Liver (tissue), 9 donors: ENCODE data around the gene POLR2L. TPM values are rescaled to one million over a fixed set of nuclear protein-coding genes. Genes with fewer than 3 reads are reported as not detected.

Experiments
- DNase-seq: peaks from one replicate; pipeline ENCODE4 v3.0.0-alpha.2; 2017; ENCODE audit warnings: low spot score
- H3K27ac ChIP-seq, 2 donors: one replicate each; pipeline ENCODE4 v1.7.0; 2013; ENCODE audit warnings: inconsistent platforms in 2 of 2, low read length in 2 of 2, control low read depth in 1 of 2, low read depth in 1 of 2, mild to moderate bottlenecking in 1 of 2
- H3K27me3 ChIP-seq, 4 donors: one replicate each; pipeline versions ENCODE4 v1.6.1 to v1.7.0; 2013; ENCODE audit warnings: low read length in 3 of 4, inconsistent platforms in 1 of 4, mild to moderate bottlenecking in 1 of 4, moderate library complexity in 1 of 4; ENCODE audit not compliant: control insufficient read depth in 4 of 4, insufficient read depth in 4 of 4
- H3K36me3 ChIP-seq, 4 donors: one replicate each; pipeline versions ENCODE4 v1.6.1 to v1.7.0; 2013; ENCODE audit warnings: low read length in 3 of 4, mild to moderate bottlenecking in 3 of 4, low read depth in 1 of 4, moderate library complexity in 1 of 4; ENCODE audit not compliant: control insufficient read depth in 4 of 4, insufficient read depth in 3 of 4
- H3K4me1 ChIP-seq, 4 donors: one replicate each; pipeline versions ENCODE4 v1.6.1 to v1.7.0; 2013; ENCODE audit warnings: low read length in 3 of 4, mild to moderate bottlenecking in 3 of 4, moderate library complexity in 1 of 4; ENCODE audit not compliant: control insufficient read depth in 4 of 4, insufficient read depth in 4 of 4
- H3K4me3 ChIP-seq, 3 donors: one replicate each; pipeline versions ENCODE4 v1.6.1 to v1.7.0; 2013; ENCODE audit warnings: low read length in 3 of 3, control low read depth in 1 of 3, low read depth in 1 of 3, mild to moderate bottlenecking in 1 of 3
- H3K9ac ChIP-seq, 2 donors: one replicate each; pipeline ENCODE4 v1.7.0; 2013; ENCODE audit warnings: low read length in 2 of 2, mild to moderate bottlenecking in 2 of 2, moderate library complexity in 2 of 2, control low read depth in 1 of 2, low read depth in 1 of 2
- H3K9me3 ChIP-seq, 4 donors: one replicate each; pipeline versions ENCODE4 v1.6.1 to v1.7.0; 2013; ENCODE audit warnings: low read length in 3 of 4; ENCODE audit not compliant: control insufficient read depth in 4 of 4
- EGR1 ChIP-seq, 2 donors: IDR thresholded peaks; 2 replicates each; pipeline ENCODE4 v1.6.1; 2016 to 2018; ENCODE audit warnings: antibody characterized with exemption in 2 of 2, low read depth in 2 of 2
- FOXA1 ChIP-seq: IDR thresholded peaks from 2 replicates; pipeline ENCODE4 v1.6.1; 2016; ENCODE audit warnings: antibody characterized with exemption
- FOXA2 ChIP-seq: IDR thresholded peaks from 2 replicates; pipeline ENCODE4 v1.6.1; 2016; ENCODE audit warnings: antibody characterized with exemption
- GABPA ChIP-seq, 2 donors: IDR thresholded peaks in 1 of 2; conservative IDR thresholded peaks in 1 of 2; 2 replicates each; pipeline ENCODE4 v1.6.1; 2016; ENCODE audit warnings: antibody characterized with exemption in 2 of 2, mild to moderate bottlenecking in 1 of 2, moderate library complexity in 1 of 2
- HNF4A ChIP-seq, 2 donors: conservative IDR thresholded peaks; 2 replicates each; pipeline ENCODE4 v1.6.1; 2016; ENCODE audit warnings: antibody characterized with exemption in 2 of 2, mild to moderate bottlenecking in 2 of 2
- HNF4G ChIP-seq: IDR thresholded peaks from 2 replicates; pipeline ENCODE4 v1.6.1; 2016; ENCODE audit warnings: antibody characterized with exemption
- JUND ChIP-seq, 2 donors: IDR thresholded peaks; 2 replicates each; pipeline ENCODE4 v1.6.1; 2016; ENCODE audit warnings: antibody characterized with exemption in 2 of 2
- NR2F2 ChIP-seq: IDR thresholded peaks from 2 replicates; pipeline ENCODE4 v1.6.1; 2016; ENCODE audit warnings: antibody characterized with exemption
- RAD21 ChIP-seq, 2 donors: IDR thresholded peaks; 2 replicates each; pipeline ENCODE4 v1.6.1; 2016; ENCODE audit warnings: antibody characterized with exemption in 2 of 2, mild to moderate bottlenecking in 2 of 2
- RXRA ChIP-seq, 2 donors: IDR thresholded peaks; 2 replicates each; pipeline ENCODE4 v1.6.1; 2017 to 2018; ENCODE audit warnings: antibody characterized with exemption in 2 of 2, mild to moderate bottlenecking in 1 of 2
- SP1 ChIP-seq: IDR thresholded peaks from 2 replicates; pipeline ENCODE4 v1.6.1; 2018; ENCODE audit warnings: antibody characterized with exemption, mild to moderate bottlenecking
- TAF1 ChIP-seq: conservative IDR thresholded peaks from 2 replicates; pipeline ENCODE4 v1.6.1; 2016; ENCODE audit warnings: antibody characterized with exemption, mild to moderate bottlenecking
- YY1 ChIP-seq: IDR thresholded peaks from 2 replicates; pipeline ENCODE4 v1.6.1; 2016; ENCODE audit warnings: antibody characterized with exemption, mild to moderate bottlenecking
- WGBS: extraction: QIAGEN DNeasy Blood & Tissue Kit; methylation state at CpG from one replicate; pipeline ENCODE4 v1.1.7; 2013; 5-methylcytosine and 5-hydroxymethylcytosine counted together
- polyA plus RNA-seq, 2 donors: library from polyadenylated mRNA; stranded (reverse) in 1 of 2; unstranded in 1 of 2; fragments of 200-250 nt in 1 of 2; fragments of >200 nt in 1 of 2; fragmentation: Nextera tagmentation in 1 of 2; extraction: Ambion mirVana in 1 of 2; gene quantifications; one replicate each; pipeline versions ENCODE4 v1.2.1 to v1.2.3, GENCODE V29; 2013 to 2015
- total RNA-seq, 2 donors: library from RNA; depleted of rRNA; stranded (reverse); fragments of >200 nt; gene quantifications; one replicate each; pipeline ENCODE4 v1.2.3, GENCODE V29; 2014
- TF ChIP-seq, protein P1 (sequence below): IDR thresholded peaks from 2 replicates; pipeline ENCODE4 v1.6.1; 2016; ENCODE audit warnings: antibody characterized with exemption, mild to moderate bottlenecking
- TF ChIP-seq, protein P2 (sequence below): IDR thresholded peaks from 2 replicates; pipeline ENCODE4 v1.6.1; 2016; ENCODE audit warnings: antibody characterized with exemption
- TF ChIP-seq, protein P3 (sequence below): IDR thresholded peaks from 2 replicates; pipeline ENCODE4 v1.6.1; 2016; ENCODE audit warnings: antibody characterized with exemption
- TF ChIP-seq, protein P4 (sequence below): IDR thresholded peaks from 2 replicates; pipeline ENCODE4 v1.6.1; 2016; ENCODE audit warnings: antibody characterized with exemption
- TF ChIP-seq, protein P5 (sequence below): fragments of 150-350 bp; IDR thresholded peaks from 2 replicates; pipeline ENCODE4 v1.5.1; 2017; ENCODE audit warnings: improper control_type of control experiment, low read depth, low read length; ENCODE audit not compliant: missing input control
- donor health status: healthy.
- donor health status: healthy.
- donor health status: healthy.
- donor health status: healthy.
- donor health status: healthy.

Gene POLR2L
- total and polyA plus RNA-seq, 4 donors: 28.1 to 230 (median 106) TPM

DNA sequence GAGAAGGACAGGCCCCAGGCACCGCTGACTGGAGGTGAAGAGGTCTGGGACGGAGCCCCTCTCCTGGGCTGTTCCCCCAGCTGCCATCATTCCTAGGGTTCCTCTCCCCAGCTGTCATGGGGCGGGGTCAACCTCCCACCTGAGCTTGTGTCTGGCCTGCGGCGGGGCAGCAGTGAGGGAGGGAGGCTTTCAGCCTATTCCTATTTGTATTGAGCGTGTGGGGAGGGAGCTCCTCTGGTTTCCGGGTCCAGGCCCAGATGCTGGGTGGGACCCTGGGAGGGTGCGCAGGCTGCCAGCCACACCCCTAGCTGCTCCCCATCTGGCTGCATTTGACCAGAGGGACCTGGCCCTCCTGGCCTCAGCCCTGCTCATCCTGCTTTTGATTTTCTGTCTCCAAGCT lies 14.1 kb upstream of the POLR2L start:
- no peak for TF ChIP-seq RXRA (IDR thresholded peaks at IDR 0.05)
- TF ChIP-seq HNF4A (conservative IDR thresholded peaks at IDR 0.05): no peak
- TF ChIP-seq HNF4G: no peak
- TF ChIP-seq, protein P1, sequence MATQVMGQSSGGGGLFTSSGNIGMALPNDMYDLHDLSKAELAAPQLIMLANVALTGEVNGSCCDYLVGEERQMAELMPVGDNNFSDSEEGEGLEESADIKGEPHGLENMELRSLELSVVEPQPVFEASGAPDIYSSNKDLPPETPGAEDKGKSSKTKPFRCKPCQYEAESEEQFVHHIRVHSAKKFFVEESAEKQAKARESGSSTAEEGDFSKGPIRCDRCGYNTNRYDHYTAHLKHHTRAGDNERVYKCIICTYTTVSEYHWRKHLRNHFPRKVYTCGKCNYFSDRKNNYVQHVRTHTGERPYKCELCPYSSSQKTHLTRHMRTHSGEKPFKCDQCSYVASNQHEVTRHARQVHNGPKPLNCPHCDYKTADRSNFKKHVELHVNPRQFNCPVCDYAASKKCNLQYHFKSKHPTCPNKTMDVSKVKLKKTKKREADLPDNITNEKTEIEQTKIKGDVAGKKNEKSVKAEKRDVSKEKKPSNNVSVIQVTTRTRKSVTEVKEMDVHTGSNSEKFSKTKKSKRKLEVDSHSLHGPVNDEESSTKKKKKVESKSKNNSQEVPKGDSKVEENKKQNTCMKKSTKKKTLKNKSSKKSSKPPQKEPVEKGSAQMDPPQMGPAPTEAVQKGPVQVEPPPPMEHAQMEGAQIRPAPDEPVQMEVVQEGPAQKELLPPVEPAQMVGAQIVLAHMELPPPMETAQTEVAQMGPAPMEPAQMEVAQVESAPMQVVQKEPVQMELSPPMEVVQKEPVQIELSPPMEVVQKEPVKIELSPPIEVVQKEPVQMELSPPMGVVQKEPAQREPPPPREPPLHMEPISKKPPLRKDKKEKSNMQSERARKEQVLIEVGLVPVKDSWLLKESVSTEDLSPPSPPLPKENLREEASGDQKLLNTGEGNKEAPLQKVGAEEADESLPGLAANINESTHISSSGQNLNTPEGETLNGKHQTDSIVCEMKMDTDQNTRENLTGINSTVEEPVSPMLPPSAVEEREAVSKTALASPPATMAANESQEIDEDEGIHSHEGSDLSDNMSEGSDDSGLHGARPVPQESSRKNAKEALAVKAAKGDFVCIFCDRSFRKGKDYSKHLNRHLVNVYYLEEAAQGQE: no peak
- no peak for TF ChIP-seq FOXA1
- TF ChIP-seq JUND (IDR thresholded peaks at IDR 0.05): no peak
- no peak for TF ChIP-seq RAD21 (IDR thresholded peaks at IDR 0.05)
- TF ChIP-seq FOXA2: no peak
- TF ChIP-seq, protein P2, sequence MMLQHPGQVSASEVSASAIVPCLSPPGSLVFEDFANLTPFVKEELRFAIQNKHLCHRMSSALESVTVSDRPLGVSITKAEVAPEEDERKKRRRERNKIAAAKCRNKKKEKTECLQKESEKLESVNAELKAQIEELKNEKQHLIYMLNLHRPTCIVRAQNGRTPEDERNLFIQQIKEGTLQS: no peak
- no peak for TF ChIP-seq SP1
- TF ChIP-seq EGR1 (IDR thresholded peaks at IDR 0.05; ENCODE audit: low read depth in 2 of 2): no peak
- TF ChIP-seq YY1: no peak
- no peak for TF ChIP-seq GABPA (IDR thresholded peaks at IDR 0.05 in 1 of 2, conservative IDR thresholded peaks at IDR 0.05 in 1 of 2)
- TF ChIP-seq, protein P3, sequence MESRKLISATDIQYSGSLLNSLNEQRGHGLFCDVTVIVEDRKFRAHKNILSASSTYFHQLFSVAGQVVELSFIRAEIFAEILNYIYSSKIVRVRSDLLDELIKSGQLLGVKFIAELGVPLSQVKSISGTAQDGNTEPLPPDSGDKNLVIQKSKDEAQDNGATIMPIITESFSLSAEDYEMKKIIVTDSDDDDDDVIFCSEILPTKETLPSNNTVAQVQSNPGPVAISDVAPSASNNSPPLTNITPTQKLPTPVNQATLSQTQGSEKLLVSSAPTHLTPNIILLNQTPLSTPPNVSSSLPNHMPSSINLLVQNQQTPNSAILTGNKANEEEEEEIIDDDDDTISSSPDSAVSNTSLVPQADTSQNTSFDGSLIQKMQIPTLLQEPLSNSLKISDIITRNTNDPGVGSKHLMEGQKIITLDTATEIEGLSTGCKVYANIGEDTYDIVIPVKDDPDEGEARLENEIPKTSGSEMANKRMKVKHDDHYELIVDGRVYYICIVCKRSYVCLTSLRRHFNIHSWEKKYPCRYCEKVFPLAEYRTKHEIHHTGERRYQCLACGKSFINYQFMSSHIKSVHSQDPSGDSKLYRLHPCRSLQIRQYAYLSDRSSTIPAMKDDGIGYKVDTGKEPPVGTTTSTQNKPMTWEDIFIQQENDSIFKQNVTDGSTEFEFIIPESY: no peak
- no peak for TF ChIP-seq NR2F2
- TF ChIP-seq, protein P4, sequence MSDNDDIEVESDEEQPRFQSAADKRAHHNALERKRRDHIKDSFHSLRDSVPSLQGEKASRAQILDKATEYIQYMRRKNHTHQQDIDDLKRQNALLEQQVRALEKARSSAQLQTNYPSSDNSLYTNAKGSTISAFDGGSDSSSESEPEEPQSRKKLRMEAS: no peak
- TF ChIP-seq TAF1: no peak
- no peak overlapping the region for H3K27ac ChIP-seq
- no peaks in the 10 kb centered on the region for H3K36me3 ChIP-seq
- H3K27me3 ChIP-seq: no peaks in the 10 kb centered on the region
- DNase-seq: no peak
- 74% methylated on average over 8 of the region's 8 CpGs for WGBS
- no peak overlapping the region for H3K9ac ChIP-seq
- H3K4me1 ChIP-seq: peaks cover 0 to 7% (median 3%) of the 10 kb centered on the region in 4 donors
- H3K9me3 ChIP-seq: no peaks in the 10 kb centered on the region
- no peak overlapping the region for H3K4me3 ChIP-seq

DNA sequence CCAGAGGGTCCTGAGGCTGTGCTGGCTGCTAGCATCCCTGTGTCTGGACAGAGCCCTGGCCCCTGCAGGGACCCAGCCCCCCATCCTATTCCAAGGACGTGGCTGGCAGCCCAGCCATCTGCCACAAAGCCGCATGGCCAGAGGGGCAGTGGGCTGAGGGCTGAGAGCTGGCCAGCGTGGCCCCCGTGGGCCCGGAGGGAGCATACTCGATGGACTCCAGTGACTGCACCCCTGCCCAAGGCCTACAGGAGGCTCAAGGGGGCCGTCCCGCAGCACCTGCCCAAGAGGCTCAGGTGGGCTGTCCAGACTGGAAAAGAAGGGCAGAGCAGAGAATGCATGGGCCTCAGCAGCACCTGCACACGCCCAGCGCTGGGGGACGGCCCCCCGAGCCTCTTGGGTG lies 13.5 kb upstream of the POLR2L start:
- no peak for DNase-seq
- TF ChIP-seq, protein P2: no peak
- TF ChIP-seq SP1: no peak
- no peak for TF ChIP-seq RAD21 (IDR thresholded peaks at IDR 0.05)
- TF ChIP-seq FOXA1: no peak
- no peak for TF ChIP-seq HNF4G
- TF ChIP-seq HNF4A (conservative IDR thresholded peaks at IDR 0.05): no peak
- TF ChIP-seq, protein P5, sequence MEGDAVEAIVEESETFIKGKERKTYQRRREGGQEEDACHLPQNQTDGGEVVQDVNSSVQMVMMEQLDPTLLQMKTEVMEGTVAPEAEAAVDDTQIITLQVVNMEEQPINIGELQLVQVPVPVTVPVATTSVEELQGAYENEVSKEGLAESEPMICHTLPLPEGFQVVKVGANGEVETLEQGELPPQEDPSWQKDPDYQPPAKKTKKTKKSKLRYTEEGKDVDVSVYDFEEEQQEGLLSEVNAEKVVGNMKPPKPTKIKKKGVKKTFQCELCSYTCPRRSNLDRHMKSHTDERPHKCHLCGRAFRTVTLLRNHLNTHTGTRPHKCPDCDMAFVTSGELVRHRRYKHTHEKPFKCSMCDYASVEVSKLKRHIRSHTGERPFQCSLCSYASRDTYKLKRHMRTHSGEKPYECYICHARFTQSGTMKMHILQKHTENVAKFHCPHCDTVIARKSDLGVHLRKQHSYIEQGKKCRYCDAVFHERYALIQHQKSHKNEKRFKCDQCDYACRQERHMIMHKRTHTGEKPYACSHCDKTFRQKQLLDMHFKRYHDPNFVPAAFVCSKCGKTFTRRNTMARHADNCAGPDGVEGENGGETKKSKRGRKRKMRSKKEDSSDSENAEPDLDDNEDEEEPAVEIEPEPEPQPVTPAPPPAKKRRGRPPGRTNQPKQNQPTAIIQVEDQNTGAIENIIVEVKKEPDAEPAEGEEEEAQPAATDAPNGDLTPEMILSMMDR: no peak
- TF ChIP-seq, protein P3: no peak
- no peak for TF ChIP-seq JUND (IDR thresholded peaks at IDR 0.05)
- TF ChIP-seq, protein P4: no peak
- Histone ChIP-seq H3K9ac (no peak overlapping the region), H3K27me3 (no peaks in the 10 kb centered on the region), H3K27ac (no peak overlapping the region), H3K36me3 (no peaks in the 10 kb centered on the region), H3K4me1 (peaks cover 0 to 7% (median 3%) of the 10 kb centered on the region in 4 donors), H3K4me3 (no peak overlapping the region), H3K9me3 (no peaks in the 10 kb centered on the region)
- 94% methylated on average over 12 of the region's 12 CpGs for WGBS
